ENCODE data around the gene CCDC170. TPM values are rescaled to one million over a fixed set of nuclear protein-coding genes. Genes with fewer than 3 reads are reported as not detected.

Gene CCDC170
- total and polyA plus RNA-seq, 9 of the 15 experiments (the other 6 are each of a cell fraction or from before 2014, with no cell fraction given) = 0.01 to 0.18 (median 0.05) TPM; not detected in 6

DNA sequence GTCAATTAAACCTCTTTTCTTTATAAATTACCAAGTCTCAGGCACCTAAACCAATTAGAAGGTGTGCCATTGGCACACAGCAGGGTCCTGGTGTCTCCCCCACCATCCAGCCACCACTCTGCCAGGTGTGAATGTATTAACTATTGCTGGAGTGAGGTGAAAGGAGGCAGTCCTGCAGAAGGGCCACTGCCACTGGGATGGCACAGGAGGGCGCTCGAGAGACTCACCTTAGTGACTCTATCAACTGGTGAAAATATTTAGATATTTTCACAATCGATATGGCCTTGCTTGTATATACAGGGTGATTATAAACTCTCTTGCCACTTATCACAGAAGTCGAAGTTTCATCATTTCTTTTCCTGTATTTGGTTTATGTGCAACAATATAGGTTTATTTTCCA lies 168.1 kb downstream of the CCDC170 start (continued):
- TF ChIP-seq, protein P1, sequence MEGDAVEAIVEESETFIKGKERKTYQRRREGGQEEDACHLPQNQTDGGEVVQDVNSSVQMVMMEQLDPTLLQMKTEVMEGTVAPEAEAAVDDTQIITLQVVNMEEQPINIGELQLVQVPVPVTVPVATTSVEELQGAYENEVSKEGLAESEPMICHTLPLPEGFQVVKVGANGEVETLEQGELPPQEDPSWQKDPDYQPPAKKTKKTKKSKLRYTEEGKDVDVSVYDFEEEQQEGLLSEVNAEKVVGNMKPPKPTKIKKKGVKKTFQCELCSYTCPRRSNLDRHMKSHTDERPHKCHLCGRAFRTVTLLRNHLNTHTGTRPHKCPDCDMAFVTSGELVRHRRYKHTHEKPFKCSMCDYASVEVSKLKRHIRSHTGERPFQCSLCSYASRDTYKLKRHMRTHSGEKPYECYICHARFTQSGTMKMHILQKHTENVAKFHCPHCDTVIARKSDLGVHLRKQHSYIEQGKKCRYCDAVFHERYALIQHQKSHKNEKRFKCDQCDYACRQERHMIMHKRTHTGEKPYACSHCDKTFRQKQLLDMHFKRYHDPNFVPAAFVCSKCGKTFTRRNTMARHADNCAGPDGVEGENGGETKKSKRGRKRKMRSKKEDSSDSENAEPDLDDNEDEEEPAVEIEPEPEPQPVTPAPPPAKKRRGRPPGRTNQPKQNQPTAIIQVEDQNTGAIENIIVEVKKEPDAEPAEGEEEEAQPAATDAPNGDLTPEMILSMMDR (IDR thresholded peaks at IDR 0.05 in 2 of 3, conservative IDR thresholded peaks at IDR 0.05 in 1 of 3; ENCODE audit: insufficient read depth in 2 of 3, low read depth in 1 of 3, low read length in 3 of 3) = peak; percentile 61 to 75 (median 63)
- TF ChIP-seq MEF2A (IDR thresholded peaks at IDR 0.05; ENCODE audit: control insufficient read depth, low read depth, low read length) (no peak), ZNF436 (CRISPR knock-in tag; IDR thresholded peaks at IDR 0.05) (no peak), GATA2 (CRISPR knock-in tag; IDR thresholded peaks at IDR 0.05) (no peak), NCOA4 (IDR thresholded peaks at IDR 0.05; ENCODE audit: partially characterized antibody) (no peak), SMAD1 (IDR thresholded peaks at IDR 0.05; ENCODE audit: low read depth, low read length, partially characterized antibody) (no peak), ERF (CRISPR knock-in tag; IDR thresholded peaks at IDR 0.05) (no peak), ZNF586 (CRISPR knock-in tag; conservative IDR thresholded peaks at IDR 0.05) (no peak), RAD21 (CRISPR knock-in tag; conservative IDR thresholded peaks at IDR 0.05 in 1 of 2, IDR thresholded peaks at IDR 0.05 in 1 of 2) (peak in 1 of 2 experiments; percentile 34; a peak in 1 of 4 replicates), LEF1 (IDR thresholded peaks at IDR 0.05) (no peak), FOXK2 (conservative IDR thresholded peaks at IDR 0.05 in 1 of 2, IDR thresholded peaks at IDR 0.05 in 1 of 2; ENCODE audit: low read depth in 2 of 2) (no peak), SMC3 (conservative IDR thresholded peaks at IDR 0.05; ENCODE audit: insufficient read depth, low read depth, low read length) (peak; percentile 45)
- TF ChIP-seq, protein P2, sequence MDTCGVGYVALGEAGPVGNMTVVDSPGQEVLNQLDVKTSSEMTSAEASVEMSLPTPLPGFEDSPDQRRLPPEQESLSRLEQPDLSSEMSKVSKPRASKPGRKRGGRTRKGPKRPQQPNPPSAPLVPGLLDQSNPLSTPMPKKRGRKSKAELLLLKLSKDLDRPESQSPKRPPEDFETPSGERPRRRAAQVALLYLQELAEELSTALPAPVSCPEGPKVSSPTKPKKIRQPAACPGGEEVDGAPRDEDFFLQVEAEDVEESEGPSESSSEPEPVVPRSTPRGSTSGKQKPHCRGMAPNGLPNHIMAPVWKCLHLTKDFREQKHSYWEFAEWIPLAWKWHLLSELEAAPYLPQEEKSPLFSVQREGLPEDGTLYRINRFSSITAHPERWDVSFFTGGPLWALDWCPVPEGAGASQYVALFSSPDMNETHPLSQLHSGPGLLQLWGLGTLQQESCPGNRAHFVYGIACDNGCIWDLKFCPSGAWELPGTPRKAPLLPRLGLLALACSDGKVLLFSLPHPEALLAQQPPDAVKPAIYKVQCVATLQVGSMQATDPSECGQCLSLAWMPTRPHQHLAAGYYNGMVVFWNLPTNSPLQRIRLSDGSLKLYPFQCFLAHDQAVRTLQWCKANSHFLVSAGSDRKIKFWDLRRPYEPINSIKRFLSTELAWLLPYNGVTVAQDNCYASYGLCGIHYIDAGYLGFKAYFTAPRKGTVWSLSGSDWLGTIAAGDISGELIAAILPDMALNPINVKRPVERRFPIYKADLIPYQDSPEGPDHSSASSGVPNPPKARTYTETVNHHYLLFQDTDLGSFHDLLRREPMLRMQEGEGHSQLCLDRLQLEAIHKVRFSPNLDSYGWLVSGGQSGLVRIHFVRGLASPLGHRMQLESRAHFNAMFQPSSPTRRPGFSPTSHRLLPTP (IDR thresholded peaks at IDR 0.05; ENCODE audit: borderline replicate concordance, extremely low read depth, insufficient read length) = no peak
